ENCODE measurements around the gene CENPK.

DNA sequence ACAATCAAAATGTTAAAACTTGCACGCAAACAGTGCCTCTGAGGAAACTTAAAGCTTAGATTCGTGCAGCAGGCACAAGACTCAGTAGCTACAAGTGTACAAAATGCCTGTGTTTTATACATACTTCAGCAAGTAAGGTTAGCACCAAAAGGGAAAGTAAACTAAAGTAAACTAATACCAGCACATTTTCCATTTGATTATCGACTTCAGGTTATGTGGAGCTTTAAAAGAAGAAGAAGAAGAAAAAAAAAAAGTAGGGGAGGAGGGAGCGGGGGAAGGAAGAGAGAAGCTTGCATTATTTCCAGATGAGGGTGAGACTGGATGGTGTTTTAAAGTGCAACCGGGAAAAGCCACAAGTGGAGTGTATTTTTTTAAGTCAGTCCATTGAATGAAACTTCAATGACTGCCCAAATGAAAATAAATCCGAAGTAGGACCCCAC lies 80.7 kb downstream of the CENPK start:
- TF ChIP-seq EZH2 (IDR thresholded peaks at IDR 0.05; ENCODE audit: insufficient read depth, poor library complexity, severe bottlenecking), result no peak
- no peak for TF ChIP-seq EZH2phosphoT487 (IDR thresholded peaks at IDR 0.05; ENCODE audit: insufficient read depth, low read depth)
